Glomerular endothelial cell (primary cell): ENCODE results near the gene KCNAB3. TPM values are rescaled to one million over a fixed set of nuclear protein-coding genes. Genes with fewer than 3 reads are reported as not detected.
A peak's percentile ranks its signal among the peaks of the same experiment; 100 is the strongest.

Experiments
- DNase-seq: peaks from one replicate; pipeline ENCODE4 v3.0.0-alpha.2; 2011; ENCODE audit warnings: low read depth, low spot score; ENCODE audit errors: extremely low read depth
- total RNA-seq: library from RNA; depleted of rRNA; stranded (reverse); fragments of >200 nt; gene quantifications from 2 replicates; pipeline ENCODE4 v1.2.3, GENCODE V29; 2015

The KCNAB3 gene
- total RNA-seq, 1 donor from 2014 or later, result 0.12 TPM

DNA sequence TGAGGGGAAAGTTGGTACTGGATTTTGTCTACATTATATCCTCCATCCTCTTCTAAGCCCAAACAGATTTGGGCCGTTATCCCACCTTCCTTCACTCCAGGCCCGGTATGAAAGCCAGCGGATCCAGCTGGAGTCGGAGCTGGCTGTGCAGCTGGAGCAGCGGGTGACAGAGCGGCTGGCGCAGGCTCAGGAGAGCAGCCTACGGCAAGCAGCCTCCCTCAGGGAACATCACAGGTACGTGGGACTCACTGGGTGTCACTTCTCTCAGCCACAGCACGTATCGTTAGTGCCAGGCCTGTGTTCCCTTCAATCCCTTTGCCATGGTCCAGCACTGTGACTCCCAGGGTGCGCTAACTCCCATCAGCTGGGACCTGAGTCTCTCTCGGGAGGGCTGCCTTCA, 13.6 kb upstream of the KCNAB3 start:
- DNase-seq, result no peak

DNA sequence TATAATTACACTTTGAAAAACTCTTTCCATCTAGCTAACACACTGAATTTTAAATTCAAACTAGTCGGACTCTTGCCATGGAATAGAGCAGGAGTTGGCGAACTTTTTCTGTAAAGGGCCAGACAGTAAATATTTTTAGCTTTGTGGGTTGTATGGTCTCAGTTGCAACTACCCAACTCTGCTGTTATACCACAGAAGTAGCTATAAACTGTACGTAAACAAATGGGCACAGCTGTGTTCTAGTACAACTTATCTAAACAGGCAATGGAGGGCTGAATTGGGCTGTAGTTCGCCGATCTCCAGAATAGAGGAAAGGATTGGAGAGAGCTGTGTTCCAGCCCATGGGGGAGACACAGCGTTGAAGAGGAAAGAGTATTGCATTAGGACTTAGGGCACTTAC, 11.1 kb upstream of the KCNAB3 start:
- DNase-seq, result no peak

DNA sequence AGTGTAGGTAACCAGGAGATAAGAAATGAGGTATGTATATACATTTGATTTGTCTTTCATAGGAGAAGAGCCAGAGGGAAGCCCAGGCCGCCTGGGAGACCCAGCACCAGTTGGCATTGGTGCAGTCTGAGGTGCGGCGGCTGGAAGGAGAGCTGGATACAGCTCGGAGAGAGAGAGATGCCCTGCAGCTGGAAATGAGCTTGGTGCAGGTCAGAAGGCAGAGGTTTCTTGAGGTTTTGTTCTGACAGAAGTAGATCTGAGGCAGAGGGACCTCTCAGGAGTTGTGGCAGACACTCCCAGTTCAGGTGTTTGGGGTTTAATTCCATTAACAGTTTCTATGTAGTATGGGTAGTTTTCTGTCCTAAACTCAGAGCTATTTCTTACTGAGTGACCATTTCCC, 10.4 kb upstream of the KCNAB3 start:
- no peak for DNase-seq

DNA sequence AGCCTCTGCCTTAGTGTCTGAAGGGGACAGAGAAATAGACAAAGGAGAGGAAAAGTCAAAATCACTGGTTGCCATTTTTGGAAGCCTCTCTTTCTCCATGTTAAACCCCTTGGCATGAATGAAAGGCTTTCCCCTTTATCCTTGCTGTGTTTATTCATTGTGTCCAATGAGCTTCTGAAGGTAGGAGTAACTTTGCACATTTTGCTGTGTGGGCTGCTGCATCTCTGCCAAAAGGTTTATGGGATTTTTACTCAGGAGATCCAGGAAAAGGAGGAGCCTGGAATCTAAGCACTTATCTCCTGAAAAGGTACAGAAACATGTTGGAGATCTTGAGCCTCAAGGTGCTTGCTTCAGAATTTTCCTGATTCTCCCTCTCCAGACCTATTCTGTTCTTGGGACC, 6.2 kb upstream of the KCNAB3 start:
- DNase-seq, result no peak

DNA sequence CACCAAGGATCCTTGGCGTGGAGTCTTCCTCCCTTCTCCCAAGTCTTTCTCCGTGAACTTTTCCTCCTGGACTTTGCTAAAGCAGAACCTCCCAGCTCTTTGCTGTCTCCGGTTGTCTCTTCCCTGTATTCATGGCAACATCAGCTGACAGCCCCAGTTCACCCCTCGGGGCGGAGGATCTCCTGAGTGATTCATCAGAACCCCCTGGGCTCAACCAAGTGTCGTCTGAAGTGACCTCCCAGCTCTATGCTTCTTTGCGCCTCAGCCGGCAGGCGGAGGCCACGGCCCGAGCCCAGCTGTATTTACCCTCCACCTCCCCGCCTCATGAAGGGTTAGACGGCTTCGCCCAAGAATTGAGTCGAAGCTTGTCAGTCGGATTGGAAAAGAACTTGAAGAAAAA, 3.3 kb upstream of the KCNAB3 start:
- DNase-seq, result no peak

DNA sequence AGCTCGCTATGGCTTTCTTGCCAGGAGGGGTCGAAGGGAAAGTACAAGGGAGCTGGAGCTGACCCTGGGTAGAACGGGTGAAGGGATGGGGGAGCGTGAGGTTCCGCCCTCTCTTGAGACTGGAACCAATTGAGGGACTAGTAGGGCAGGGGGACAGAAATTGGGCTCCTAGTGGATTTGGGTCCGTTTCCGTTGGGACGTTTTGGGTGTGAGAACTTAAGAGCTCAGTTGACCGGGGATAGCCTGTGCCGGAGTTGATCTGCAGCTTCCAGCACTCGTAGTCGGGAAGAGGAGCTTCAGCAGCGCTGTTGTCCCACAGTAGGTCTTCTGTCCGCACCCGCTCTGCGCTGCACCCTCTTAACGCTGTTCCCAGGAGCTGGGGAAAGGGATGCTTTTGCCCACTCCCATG, 2.8 kb upstream of the KCNAB3 start:
- no peak for DNase-seq

DNA sequence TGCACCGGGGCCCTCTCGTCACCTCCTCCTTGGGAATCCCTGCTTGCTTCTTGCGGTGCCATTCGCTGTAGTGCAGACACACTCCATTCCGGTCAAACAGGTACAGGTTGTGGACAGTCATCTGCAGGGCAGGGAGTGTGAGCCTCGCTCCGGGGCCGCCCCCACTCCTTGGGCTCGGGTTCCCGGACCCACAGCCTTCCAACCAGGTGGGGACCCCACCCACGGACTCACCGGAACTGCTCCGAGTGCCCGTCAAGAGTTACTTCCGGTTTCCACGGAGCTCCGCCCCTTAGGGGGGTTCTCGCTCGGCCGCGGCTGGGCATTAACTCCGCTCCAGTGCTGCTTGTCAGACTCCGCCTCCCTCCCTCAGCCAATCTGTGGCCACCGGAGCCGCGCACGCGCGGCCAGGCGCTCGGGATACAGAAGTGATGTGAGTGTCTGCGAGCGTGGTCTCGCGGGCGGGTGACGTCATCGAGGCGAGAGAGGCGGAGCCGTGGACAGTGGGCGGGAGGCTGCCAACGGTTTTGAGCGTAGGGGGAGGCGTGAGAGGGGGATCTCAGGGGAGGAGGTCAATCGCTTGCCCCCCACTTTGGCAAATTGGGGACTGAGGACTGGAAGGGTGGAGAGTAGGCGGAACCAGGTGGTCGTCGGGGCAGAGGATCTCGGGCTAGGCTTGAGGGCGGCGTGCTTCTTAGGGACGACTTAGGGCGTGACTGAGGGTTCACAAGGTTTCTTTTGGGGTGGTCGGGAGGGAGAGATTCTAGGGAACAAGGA, 2.2 kb upstream of the KCNAB3 start, which contains the start of the genes CNTROB and TRAPPC1:
Gene CNTROB, plus strand, starts transcription at position 498 of the 774 bp plus-strand sequence. CDS start 874 bp downstream, outside the sequence.
Gene TRAPPC1, minus strand, starts transcription at position 238 of the 774 bp plus-strand sequence. Its CDS starts 117 bp downstream, at position 121.
- peak; percentile 89 for DNase-seq

DNA sequence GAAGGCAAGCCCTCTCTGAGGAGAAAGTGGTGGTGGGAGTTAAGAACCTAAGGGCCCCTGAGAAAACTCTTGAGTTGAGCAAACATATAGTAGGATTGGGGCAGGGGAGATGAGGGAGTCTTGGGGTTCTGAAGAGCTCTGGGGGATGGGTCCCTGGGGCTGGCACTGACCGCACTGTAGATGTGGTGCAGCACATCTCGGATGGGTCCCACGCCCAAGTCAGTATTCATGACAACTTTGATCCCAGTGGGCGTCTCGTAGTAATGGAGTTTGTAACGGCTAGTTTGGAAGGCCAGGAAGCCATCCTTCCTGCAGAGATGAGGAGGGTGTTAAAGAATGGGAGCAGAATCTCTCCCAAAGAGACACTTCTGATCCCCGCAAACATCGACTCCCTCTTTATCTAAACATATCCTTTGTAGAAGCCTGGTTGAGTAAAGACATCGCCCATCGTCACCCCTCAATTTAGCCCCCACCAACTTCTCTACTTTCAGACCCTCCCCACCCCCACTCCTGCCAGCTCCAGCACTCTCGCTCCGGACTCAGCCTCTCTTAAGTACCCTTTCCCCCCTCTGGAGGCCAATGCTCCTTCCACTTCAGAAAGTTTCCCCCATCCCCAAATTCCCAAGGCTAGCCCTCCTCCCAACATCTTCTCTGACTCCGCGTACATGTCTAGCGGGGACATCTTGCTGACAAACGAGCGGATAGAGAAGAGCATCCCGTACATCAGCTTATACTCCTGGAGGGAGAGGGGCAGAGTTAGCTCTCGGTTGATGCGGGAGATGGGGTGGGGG, 1.4 kb upstream of the KCNAB3 start:
- DNase-seq, result no peak

DNA sequence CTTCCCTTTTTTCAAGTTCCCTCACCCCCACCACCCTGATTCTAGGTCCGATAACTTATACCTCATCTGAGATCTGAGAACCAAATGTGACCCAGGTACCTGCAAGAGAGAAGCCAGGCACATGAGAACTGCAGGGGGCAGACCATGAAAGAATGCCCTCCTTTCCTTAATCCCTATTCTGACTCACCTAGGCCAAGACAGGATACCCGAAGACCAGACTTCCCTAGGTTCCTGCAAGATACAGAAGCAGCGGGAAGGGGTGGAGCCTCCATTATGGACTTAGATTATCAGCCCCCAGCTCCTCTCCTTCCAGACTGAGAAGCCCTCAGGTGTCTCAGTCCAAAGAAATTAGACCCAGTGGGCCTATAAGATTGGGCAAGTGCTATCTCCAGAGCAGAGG, 2.1 kb downstream of the KCNAB3 start:
- no peak for DNase-seq

DNA sequence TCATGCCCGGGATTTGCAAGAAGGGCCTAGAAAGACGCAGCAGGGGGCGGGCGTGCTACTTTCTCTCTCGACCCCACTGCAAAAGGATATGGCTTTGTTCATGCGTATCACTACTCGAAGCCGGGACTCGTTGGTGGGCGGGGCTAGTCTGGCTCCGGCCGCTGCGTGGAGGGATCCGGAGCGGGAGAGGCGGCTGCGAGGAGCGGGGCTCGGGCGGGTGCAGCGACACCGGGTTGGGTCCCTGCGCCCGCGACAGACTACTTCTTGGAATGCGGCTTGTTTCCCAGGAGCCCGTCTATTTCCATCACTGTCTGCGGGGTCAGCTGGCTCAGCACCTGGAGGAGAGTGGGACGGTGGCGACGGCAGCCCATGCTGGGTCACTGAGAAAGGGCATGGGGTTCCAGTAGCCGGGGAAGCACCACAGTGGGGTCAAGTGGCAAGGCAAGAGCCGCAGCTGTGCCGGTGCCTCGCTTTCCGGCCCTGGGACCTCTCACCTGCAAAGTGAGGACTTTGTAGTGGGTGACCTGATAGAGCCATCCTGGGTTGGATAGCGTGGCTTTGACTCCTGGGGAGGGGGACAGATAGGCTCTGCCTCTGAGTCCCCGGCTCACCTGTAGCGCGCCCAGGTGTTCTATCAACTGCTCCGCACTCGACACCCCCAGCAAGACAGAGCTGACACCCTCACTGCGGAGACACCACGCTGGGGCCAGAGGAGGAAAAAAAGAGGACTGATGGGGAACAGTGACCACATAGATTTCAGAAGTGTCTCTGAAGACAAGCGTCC, 6.6 kb downstream of the KCNAB3 start:
- DNase-seq, result no peak

DNA sequence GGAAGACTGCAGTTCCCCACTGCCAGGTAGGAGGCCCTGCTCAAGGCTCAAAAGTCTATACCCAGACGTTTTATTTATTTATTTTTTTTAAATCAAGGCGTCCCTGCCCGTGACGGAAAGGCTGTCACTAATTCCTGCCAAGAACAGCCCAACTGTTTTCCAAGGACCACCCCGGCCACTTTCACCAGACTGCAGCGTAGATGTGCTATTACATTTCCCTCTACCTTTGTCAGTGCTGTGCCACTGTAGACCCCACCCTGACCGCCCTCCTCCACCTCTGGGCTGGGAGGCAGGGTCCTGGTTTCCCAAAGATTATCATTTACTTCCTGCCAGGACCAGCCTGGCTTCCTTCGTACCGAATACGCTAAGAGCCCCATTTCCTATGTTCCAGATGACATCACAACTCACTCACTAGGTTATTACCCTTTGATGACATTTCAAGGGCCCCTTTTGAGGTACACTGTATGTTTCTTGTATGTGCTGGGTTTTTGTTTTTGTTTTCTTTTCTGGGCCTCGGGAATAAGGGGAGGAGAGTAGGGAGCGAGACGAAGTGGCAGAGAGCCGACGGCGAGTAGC, 7.3 kb downstream of the KCNAB3 start:
- no peak for DNase-seq

DNA sequence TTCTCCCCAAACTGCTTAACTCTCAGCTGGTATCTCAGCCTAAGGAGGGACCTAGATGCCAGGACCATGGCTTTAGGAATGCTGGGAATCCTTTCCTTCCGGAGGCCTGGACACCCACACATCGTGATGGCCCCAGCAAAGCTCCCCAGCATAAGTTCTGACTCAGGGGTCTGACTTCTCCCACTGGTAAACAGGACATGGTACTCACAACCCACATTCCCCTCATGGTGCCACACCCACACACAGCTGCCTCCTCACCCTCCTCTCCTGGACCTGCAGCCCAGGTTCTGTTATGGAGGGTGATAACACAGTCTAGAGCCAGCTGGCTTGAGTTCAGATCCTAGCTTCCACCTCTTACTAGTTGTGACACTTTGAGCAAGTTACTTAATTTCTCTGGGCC, 12.8 kb downstream of the KCNAB3 start:
- DNase-seq, result no peak

DNA sequence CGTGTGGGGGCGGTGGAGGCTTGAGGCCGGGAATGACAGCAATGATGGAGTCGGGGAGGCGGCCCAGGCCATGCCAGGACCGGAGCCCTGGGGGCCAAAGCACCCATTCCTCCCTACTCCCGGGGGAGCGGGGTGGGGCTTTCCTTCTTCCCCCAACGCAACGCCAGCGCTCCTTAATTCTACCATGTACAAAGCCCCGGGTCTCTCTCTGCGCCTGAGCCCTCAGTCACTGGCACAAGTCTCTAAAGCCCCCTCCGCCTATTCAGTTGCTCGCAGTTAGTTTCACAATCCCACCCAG, 13.3 kb downstream of the KCNAB3 start:
- no peak for DNase-seq

DNA sequence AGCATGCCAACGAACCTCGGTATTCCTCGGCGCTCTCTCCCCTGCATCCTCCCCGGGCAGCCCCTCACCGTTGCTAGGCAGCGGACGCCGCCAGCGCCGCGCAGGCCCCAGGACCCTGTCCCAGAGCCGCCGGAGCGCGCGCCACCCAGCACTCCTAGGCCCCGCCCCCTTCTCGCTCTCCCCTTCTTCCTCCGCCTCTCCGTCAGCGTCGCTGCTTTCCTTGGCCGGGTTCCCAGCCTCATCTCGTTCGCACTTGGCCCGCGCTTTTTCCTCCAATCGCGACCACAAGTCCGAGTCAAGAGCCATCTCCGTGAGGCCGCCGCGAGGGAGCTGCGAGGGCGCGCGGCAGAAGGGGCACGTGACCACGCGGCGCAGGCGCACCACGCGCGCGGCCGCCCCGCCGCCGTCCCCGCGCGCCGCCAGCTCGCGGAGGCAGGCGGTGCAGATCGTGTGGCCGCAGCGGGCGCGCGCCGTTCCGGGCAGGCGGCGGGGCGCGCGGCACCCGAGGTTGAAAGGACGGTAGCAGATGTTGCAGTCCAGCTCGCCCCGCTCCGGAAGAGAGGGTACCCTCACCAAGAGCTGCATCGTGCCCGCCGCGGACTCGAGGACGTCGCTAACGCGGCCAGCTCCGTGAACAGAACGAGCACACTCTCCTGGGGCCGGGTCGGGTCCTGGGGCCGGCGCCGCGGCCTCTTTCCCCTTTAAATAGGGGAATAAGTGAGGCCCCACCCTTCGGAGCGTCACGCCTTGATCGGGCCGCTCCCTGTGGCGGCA, 13.9 kb downstream of the KCNAB3 start, which contains the start of gene RNF227:
Gene RNF227, minus strand, starts transcription at position 679 of the 774 bp plus-strand sequence. Its CDS starts 94 bp downstream, at position 585.
- peak; percentile 51 for DNase-seq

DNA sequence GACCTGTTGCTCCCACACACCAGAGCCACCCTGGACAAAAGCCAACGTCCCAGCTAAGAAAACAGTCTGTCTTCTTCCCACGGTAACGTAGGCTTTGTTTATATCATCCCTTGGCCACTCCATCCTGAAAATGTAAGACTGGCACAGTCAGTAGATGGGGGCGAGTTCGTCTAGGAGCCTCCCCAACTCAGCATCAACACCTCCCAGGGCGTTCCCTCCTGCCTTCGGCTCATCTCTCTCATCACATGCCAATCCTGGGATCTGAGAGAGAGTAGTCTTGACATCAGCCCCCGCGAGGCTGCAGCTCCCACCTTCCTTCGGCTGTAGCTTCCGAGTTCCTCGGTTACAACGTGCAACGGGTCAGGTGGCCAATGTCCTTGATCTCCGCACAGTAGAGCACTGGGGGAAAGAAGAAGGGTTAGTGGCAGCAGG, 14.5 kb downstream of the KCNAB3 start:
- no peak for DNase-seq

DNA sequence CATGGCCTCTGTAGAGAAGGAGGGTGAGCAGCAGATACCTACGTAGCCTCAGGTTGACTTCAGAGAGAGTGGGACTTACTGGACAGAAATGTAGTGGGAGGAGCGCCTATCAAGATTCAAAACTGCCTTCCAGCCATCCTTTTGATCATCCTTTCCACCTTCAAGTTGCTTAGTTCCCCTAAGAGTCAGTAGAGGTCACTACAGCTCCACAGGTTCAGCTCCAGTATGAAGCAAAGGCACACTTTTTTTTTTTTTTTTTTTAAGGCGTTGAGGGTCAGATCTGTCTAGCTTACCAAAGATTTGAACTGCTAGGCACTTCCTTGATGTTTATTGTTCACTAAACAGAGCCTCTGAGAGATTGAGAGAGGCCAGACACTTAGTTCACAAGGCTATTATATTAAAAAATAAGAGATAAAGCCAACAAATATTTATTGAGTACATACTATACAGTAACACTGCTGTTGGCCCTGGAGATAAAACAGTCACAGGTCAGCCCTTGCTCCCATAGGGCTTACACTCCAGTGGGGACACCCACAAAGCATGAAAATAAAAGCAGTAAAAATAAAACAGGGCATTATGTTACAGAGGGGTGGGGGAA, 16.6 kb downstream of the KCNAB3 start:
- DNase-seq, result peak; percentile 50

DNA sequence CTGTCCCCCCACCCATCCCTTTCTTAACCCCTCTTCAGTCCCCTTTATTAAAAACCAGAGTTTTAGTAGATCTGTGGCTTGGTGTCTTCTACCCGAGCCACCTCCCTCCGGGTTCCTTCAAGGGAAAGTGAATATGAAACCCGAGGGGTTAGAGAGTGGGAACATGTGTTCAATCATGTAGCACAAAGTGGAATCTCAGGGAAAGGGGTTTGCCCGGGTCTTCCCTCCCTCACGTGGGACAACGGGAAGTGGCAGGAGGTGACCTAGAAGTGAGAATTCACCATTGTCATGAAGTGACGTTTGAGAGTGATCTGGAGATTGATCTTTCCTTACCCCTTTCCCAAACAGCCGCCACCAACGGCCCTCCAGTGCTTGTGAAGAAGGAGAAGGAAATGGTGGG, 18.5 kb downstream of the KCNAB3 start:
- DNase-seq, result no peak

DNA sequence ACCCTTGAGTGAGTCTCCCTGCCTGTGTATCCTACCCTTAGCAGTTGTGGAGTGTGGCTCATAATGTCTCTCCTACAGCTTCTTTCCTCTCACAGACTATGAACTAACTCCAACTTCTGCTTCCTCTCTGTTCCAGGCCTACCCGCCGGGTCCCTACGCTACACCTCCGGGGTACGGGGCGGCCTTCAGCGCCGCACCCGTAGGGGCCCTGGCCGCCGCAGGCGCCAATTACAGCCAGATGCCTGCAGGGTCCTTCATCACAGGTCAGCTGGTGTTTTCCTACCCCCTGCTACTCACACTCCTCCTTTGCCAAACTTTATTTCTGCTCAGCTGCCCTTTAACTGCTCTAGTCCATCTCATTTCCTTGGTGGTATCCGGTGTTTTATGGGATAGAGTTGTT, 18.9 kb downstream of the KCNAB3 start:
- DNase-seq, result no peak

DNA sequence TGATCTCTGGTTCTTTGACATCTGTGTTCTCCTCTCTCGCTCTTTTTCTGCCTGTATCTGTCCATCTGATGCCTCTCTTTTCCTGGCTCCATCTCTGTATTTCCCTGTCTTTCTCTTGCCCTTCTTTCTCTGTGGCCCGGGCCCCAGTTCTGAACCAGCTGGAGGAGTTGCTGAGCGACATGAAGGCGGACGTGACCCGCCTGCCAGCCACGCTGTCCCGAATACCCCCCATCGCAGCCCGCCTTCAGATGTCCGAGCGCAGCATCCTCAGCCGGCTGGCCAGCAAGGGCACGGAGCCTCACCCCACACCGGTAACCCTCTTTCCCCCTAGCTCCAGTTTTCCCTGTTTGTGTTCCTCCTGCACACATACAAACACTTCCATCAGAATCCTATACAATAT, 19.4 kb downstream of the KCNAB3 start:
- DNase-seq, result no peak

DNA sequence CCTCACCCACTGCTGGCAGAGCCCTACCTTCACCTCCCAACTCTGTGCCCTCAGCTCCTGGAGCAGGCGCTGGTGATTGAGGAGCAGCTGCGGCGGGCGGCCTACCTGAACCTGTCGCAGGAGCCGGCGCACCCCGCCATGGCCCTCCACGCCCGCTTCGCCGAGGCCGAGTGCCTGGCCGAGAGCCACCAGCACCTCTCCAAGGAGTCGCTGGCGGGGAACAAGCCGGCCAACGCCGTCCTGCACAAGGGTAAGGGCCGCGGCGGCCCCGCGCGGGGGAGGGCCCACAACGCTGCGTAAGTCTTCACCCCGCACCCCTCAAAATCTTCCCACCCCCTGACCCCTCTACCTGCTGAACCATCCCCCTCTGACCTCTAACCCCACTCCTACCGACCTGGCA, 20.6 kb downstream of the KCNAB3 start:
- DNase-seq, result no peak
